HFFc6 (cell line): ENCODE data around the gene SEPTIN8. TPM values are rescaled to one million over a fixed set of nuclear protein-coding genes. Genes with fewer than 3 reads are reported as not detected.

Experiments
- DNase-seq: peaks from one replicate; pipeline ENCODE4 v3.0.0-alpha.2; 2018
- H3K27ac Mint-ChIP-seq: 2 replicates; pipeline ENCODE4 v1.8.0; 2020; ENCODE audit warnings: mild to moderate bottlenecking, mixed read lengths
- H3K27me3 Mint-ChIP-seq: 2 replicates; pipeline ENCODE4 v1.8.0; 2021; ENCODE audit warnings: mild to moderate bottlenecking, moderate library complexity, mixed read lengths; ENCODE audit not compliant: insufficient read depth
- H3K36me3 Mint-ChIP-seq: 2 replicates; pipeline ENCODE4 v1.8.0; 2021; ENCODE audit warnings: low read depth, mixed read lengths
- H3K4me1 Mint-ChIP-seq: 2 replicates; pipeline ENCODE4 v1.8.0; 2020; ENCODE audit warnings: low read depth, mixed read lengths
- H3K4me3 Mint-ChIP-seq: 2 replicates; pipeline ENCODE4 v1.8.0; 2020; ENCODE audit warnings: mild to moderate bottlenecking, moderate library complexity, mixed read lengths
- H3K9me3 Mint-ChIP-seq: 2 replicates; pipeline ENCODE4 v1.8.0; 2020; ENCODE audit warnings: mild to moderate bottlenecking, mixed read lengths
- total RNA-seq, 6 experiments: library from RNA; stranded (reverse); fragmentation: NEBNext Ultra II Directional; extraction: Animal tissue kit (Norgen Biotek cat#: 25700); gene quantifications; 2 replicates in 1 of 6; 3 replicates in 5 of 6; pipeline ENCODE4 v1.2.3, GENCODE V29; 2021
- TF ChIP-seq, protein P1 (sequence below): fragments of 200-600 bp; sonication (generic); IDR thresholded peaks from 2 replicates; pipeline ENCODE4 v1.5.0; 2021; ENCODE audit warnings: antibody characterized with exemption, mild to moderate bottlenecking

Gene SEPTIN8
- total RNA-seq, 6 experiments from 2014 or later = 53.9 to 67.1 (median 59.2) TPM

DNA sequence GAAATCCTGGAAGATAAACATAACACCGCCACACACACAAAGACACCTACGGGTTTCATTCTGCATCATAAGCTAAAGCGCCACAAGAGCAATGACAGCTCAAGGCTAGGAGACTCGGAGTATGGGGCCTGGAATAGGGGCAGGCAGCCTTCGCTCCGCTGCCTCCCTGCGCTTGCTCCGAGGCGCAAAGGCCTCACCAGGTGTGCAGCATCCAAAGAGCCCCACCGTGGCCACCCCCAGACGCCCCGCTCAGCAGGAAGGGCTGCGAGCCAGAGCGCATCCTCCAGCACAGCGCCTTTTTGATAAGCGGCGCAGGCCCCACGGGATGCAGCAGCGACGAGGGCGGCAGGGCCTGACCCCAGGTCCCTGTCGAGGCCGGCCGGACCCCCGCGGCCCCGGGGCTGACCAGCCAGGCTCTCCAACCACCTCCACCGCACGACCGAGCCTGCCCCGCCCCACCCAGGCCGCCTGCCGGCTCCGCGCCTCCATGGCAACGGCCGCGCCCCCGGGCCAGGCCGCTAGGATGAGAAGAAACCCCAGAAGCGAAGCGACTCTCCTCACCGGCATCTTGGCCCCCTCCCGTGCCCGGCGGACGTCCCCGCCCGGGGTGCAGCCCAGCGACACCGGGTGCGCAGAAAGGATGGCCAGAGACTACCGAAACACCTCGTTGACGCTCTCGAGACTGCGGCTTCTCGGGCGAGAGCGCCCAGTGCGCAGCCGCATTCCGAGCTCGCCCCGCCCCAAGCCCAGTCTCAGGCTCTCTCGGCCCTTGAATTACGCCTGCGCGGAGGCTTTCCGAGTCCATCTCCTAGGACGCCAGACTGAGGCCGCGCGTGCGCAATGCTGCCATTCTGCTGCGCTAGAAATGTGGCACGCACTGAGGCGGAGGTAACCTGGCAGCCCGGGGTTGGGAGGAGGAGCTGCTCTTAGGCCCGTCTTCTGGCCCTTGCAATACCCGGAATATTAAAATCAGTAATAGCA lies 39.9 kb downstream of the SEPTIN8 start, which contains the start of gene KIF3A:
KIF3A (minus strand) TSS at position 694 of the 981 bp plus-strand sequence; CDS start at position 567, 127 bp downstream.
- Mint-ChIP-seq H3K4me1 (peaks cover 31% of the 10 kb centered on the region), H3K4me3 (peak within 1 kb of the TSS; percentile 90), H3K36me3 (no peaks in the 10 kb centered on the region), H3K27me3 (peaks cover 4% of the 10 kb centered on the region; the same call in 1 of the 2 replicates), H3K27ac (peak within 1 kb of the TSS; percentile 73), H3K9me3 (no peaks in the 10 kb centered on the region)
- DNase-seq = peak; percentile 93
- TF ChIP-seq, protein P1, sequence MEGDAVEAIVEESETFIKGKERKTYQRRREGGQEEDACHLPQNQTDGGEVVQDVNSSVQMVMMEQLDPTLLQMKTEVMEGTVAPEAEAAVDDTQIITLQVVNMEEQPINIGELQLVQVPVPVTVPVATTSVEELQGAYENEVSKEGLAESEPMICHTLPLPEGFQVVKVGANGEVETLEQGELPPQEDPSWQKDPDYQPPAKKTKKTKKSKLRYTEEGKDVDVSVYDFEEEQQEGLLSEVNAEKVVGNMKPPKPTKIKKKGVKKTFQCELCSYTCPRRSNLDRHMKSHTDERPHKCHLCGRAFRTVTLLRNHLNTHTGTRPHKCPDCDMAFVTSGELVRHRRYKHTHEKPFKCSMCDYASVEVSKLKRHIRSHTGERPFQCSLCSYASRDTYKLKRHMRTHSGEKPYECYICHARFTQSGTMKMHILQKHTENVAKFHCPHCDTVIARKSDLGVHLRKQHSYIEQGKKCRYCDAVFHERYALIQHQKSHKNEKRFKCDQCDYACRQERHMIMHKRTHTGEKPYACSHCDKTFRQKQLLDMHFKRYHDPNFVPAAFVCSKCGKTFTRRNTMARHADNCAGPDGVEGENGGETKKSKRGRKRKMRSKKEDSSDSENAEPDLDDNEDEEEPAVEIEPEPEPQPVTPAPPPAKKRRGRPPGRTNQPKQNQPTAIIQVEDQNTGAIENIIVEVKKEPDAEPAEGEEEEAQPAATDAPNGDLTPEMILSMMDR = peak; percentile 49

DNA sequence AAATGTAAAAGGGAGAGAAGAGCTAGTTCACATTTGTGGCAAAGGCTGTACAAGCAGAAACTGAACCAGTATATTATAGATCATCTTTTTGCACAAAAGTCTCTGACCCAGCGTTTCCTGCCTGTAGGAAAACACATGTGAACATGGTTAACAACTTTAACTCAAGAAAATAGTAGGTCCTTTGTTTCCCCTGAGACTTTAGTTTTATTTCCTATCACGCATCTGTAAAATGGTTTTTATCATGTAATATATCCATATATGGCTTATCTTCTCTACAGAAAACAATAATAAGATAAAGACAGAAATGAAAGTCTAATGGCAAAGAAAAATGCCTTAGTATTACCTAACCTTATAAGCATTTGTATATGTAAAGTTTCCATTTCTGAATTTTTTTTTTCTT lies 42.4 kb downstream of the SEPTIN8 start:
- H3K4me3 Mint-ChIP-seq = no peak overlapping the region

DNA sequence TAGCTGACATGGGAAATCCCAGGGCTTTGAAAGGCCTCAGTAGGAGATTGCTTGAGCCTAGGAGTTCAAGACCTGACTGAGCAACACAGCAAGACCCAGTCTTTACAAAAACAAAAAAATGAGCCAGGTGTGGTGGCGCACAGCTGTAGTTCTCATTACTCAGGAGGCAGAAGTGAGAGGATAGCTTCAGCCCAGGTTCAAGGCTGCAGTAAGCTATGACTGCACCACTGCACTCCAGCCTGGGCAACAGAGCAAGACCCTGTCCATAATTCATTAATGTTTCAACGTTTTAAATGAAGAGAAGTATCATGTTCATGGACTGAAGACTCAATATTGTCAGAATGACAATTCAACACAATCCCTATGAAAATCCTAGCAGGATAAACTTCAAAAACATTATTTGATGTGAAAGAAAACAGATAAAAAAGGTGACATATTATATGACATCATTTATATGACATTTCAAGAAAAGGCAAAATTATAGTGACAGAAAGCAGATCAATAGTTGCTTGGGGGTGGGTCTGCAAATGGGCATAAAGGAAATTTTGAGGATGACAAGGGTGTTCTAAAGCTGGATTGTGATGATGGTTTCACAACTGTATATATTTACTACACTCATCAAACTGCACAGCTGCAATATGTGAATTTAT lies 43.4 kb downstream of the SEPTIN8 start:
- TF ChIP-seq, protein P1 = no peak
- no peak overlapping the region for H3K4me3 Mint-ChIP-seq
- no peaks in the 10 kb centered on the region for H3K27me3 Mint-ChIP-seq
- no peaks in the 10 kb centered on the region for H3K9me3 Mint-ChIP-seq
- peaks cover 28% of the 10 kb centered on the region for H3K4me1 Mint-ChIP-seq
- H3K27ac Mint-ChIP-seq = no peak overlapping the region
- no peak for DNase-seq
- H3K36me3 Mint-ChIP-seq = no peaks in the 10 kb centered on the region

More for the DNA sequence above, 42.4 kb downstream of the SEPTIN8 start:
- no peaks in the 10 kb centered on the region for H3K36me3 Mint-ChIP-seq
- no peaks in the 10 kb centered on the region for H3K27me3 Mint-ChIP-seq
- TF ChIP-seq, protein P1 = no peak
- H3K27ac Mint-ChIP-seq = no peak overlapping the region
- H3K9me3 Mint-ChIP-seq = no peaks in the 10 kb centered on the region
- no peak for DNase-seq
- peaks cover 31% of the 10 kb centered on the region for H3K4me1 Mint-ChIP-seq

DNA sequence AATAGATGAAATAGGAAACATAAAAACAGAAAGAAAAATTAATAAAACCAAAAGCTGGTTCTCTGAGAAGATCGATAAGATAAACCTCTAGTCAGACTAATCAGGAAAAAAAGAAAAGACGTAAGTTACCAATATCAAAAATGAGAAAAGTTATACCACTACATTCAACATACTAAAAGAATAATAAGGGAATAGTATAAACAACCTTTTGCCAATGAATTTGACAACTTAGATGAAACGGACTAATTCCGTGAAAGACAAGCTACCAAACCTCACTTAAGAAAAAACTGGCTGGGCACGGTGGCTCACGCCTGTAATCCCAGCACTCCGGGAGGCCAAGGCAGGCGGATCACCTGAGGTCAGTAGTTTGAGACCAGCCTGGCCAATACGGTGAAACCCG lies 47.1 kb downstream of the SEPTIN8 start:
- Mint-ChIP-seq H3K4me3 (no peak overlapping the region), H3K4me1 (no peaks in the 10 kb centered on the region), H3K27me3 (no peaks in the 10 kb centered on the region), H3K36me3 (no peaks in the 10 kb centered on the region), H3K27ac (no peak overlapping the region), H3K9me3 (no peaks in the 10 kb centered on the region)
- DNase-seq = no peak
- TF ChIP-seq, protein P1 = no peak

DNA sequence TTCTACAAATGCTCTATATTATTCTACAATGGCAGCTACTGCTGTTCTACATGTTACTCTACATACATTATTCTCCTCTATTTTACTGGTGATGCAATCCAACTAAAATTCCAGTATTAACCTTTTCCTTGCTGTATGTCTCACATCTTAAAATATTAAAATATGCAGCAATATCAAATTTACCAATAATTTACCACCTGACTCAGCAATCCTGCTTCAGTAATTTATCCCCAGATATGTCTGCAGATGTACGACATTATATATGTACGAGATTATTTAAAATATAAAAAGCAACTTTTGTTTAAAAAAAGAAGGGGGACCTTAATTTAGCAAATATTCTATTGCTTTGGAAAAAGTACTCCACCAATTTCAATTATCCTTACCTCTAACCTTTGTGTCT lies 51.3 kb downstream of the SEPTIN8 start:
- TF ChIP-seq, protein P1 = no peak
- Mint-ChIP-seq H3K36me3 (peaks cover 8% of the 10 kb centered on the region), H3K27me3 (no peaks in the 10 kb centered on the region), H3K4me3 (no peak overlapping the region), H3K27ac (no peak overlapping the region), H3K9me3 (no peaks in the 10 kb centered on the region), H3K4me1 (no peaks in the 10 kb centered on the region)
- no peak for DNase-seq
